ENCODE data around the gene DEPDC4.
A peak's percentile ranks its signal among the peaks of the same experiment; 100 is the strongest.
"Not testable (repeated sequence)": the region's sequence is repeated elsewhere in the genome, so short reads cannot be mapped to it uniquely, and the experiment has no call there.

Gene DEPDC4

DNA sequence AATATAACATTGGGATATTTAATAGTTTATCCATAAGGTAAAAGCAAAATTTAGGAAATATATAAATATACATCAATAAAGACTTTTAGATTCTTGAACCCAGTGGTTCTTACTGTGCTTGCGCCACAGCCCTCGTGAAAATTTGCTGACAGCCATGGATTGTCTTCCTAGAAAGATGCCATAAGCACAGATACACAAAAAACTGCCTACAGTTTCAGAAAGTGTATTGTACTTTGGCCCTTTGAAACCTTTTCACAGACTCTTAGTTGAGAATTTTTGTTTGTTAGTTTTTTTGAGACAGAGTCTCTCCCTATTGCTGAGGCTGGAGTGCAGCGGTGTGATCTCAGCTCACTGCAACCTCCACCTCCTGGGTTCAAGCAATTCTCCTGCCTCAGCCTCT is 28.1 kb downstream of the DEPDC4 start:
- H3K4me3 ChIP-seq (ENCODE audit: low read depth, low read length, poor library complexity, severe bottlenecking) = no peak overlapping the region
- no peaks in the 10 kb centered on the region for H3K27me3 ChIP-seq (ENCODE audit: insufficient read depth, low read length)
- no peak overlapping the region for H3K4me2 ChIP-seq (ENCODE audit: low read length)
- no peaks in the 10 kb centered on the region for H3K9me2 ChIP-seq (ENCODE audit: low read depth, low read length)
- no peaks in the 10 kb centered on the region for H3K79me2 ChIP-seq (ENCODE audit: insufficient read depth, low read length)
- no peak for TF ChIP-seq EZH2 (IDR thresholded peaks at IDR 0.05; ENCODE audit: borderline replicate concordance, low read length)
- TF ChIP-seq, protein P1, sequence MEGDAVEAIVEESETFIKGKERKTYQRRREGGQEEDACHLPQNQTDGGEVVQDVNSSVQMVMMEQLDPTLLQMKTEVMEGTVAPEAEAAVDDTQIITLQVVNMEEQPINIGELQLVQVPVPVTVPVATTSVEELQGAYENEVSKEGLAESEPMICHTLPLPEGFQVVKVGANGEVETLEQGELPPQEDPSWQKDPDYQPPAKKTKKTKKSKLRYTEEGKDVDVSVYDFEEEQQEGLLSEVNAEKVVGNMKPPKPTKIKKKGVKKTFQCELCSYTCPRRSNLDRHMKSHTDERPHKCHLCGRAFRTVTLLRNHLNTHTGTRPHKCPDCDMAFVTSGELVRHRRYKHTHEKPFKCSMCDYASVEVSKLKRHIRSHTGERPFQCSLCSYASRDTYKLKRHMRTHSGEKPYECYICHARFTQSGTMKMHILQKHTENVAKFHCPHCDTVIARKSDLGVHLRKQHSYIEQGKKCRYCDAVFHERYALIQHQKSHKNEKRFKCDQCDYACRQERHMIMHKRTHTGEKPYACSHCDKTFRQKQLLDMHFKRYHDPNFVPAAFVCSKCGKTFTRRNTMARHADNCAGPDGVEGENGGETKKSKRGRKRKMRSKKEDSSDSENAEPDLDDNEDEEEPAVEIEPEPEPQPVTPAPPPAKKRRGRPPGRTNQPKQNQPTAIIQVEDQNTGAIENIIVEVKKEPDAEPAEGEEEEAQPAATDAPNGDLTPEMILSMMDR (IDR thresholded peaks at IDR 0.05; ENCODE audit: low read length) = no peak
- H3K36me3 ChIP-seq (ENCODE audit: insufficient read depth, low read length) = no peaks in the 10 kb centered on the region
- H3K27ac ChIP-seq (ENCODE audit: low read depth, low read length, poor library complexity, severe bottlenecking) = no peak overlapping the region
- H4K20me1 ChIP-seq (ENCODE audit: insufficient read depth, low read length) = no peaks in the 10 kb centered on the region
- H3K9me3 ChIP-seq (ENCODE audit: low read length) = no peaks in the 10 kb centered on the region
- H3K4me1 ChIP-seq (ENCODE audit: insufficient read depth, low read length, severe bottlenecking) = no peaks in the 10 kb centered on the region
- H3K9ac ChIP-seq (ENCODE audit: low read length) = no peak overlapping the region
- H3F3A ChIP-seq (ENCODE audit: insufficient read depth, low read length) = no peaks in the 10 kb centered on the region
- H2AFZ ChIP-seq (ENCODE audit: low read length) = no peak overlapping the region

GRCh38 chr12:100234591-100235304 is 32.1 kb downstream of the DEPDC4 start:
- H2AFZ ChIP-seq (ENCODE audit: low read length) = no peak overlapping the region
- H3K4me2 ChIP-seq (ENCODE audit: low read length) = no peak overlapping the region
- H3K4me3 ChIP-seq (ENCODE audit: low read depth, low read length, poor library complexity, severe bottlenecking) = no peak overlapping the region
- H3K9me3 ChIP-seq (ENCODE audit: low read length) = no peaks in the 10 kb centered on the region
- no peaks in the 10 kb centered on the region for H3F3A ChIP-seq (ENCODE audit: insufficient read depth, low read length)
- TF ChIP-seq, protein P1 (IDR thresholded peaks at IDR 0.05; ENCODE audit: low read length) = peak; percentile 77
- no peak for TF ChIP-seq EZH2 (IDR thresholded peaks at IDR 0.05; ENCODE audit: borderline replicate concordance, low read length)
- H4K20me1 ChIP-seq (ENCODE audit: insufficient read depth, low read length) = no peaks in the 10 kb centered on the region
- no peaks in the 10 kb centered on the region for H3K27me3 ChIP-seq (ENCODE audit: insufficient read depth, low read length)
- no peak overlapping the region for H3K27ac ChIP-seq (ENCODE audit: low read depth, low read length, poor library complexity, severe bottlenecking)
- H3K36me3 ChIP-seq (ENCODE audit: insufficient read depth, low read length) = no peaks in the 10 kb centered on the region
- no peak overlapping the region for H3K9ac ChIP-seq (ENCODE audit: low read length)
- H3K79me2 ChIP-seq (ENCODE audit: insufficient read depth, low read length) = no peaks in the 10 kb centered on the region
- no peaks in the 10 kb centered on the region for H3K4me1 ChIP-seq (ENCODE audit: insufficient read depth, low read length, severe bottlenecking)
- no peaks in the 10 kb centered on the region for H3K9me2 ChIP-seq (ENCODE audit: low read depth, low read length)

DNA sequence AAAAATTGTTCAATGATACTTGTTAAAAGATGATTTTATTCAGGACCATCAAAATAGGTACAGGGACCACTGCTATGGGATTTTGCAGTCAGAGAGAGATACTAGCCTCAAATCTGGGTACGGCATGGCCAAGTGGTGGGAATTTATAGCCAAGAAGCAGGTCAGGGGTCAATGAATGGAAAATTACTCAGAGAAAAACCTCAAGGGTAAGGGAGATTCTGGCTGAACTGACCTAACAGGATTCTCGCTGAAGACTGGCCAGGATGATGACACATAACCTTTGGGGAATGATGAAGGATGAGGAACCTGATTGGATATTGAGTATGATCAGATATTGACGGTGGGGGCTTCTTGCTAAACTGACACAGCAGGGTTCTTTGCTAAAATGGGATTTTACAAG is 32.7 kb downstream of the DEPDC4 start:
- TF ChIP-seq EZH2 (IDR thresholded peaks at IDR 0.05; ENCODE audit: borderline replicate concordance, low read length) = no peak
- TF ChIP-seq, protein P1 (IDR thresholded peaks at IDR 0.05; ENCODE audit: low read length) = no peak
- H3K4me2 ChIP-seq (ENCODE audit: low read length) = no peak overlapping the region
- no peaks in the 10 kb centered on the region for H3K4me1 ChIP-seq (ENCODE audit: insufficient read depth, low read length, severe bottlenecking)
- H3K27me3 ChIP-seq (ENCODE audit: insufficient read depth, low read length) = no peaks in the 10 kb centered on the region
- H3K9me3 ChIP-seq (ENCODE audit: low read length) = no peaks in the 10 kb centered on the region
- H3K36me3 ChIP-seq (ENCODE audit: insufficient read depth, low read length) = no peaks in the 10 kb centered on the region
- H3K9me2 ChIP-seq (ENCODE audit: low read depth, low read length) = no peaks in the 10 kb centered on the region
- H3K79me2 ChIP-seq (ENCODE audit: insufficient read depth, low read length) = no peaks in the 10 kb centered on the region
- no peak overlapping the region for H3K4me3 ChIP-seq (ENCODE audit: low read depth, low read length, poor library complexity, severe bottlenecking)
- no peaks in the 10 kb centered on the region for H4K20me1 ChIP-seq (ENCODE audit: insufficient read depth, low read length)
- no peaks in the 10 kb centered on the region for H3F3A ChIP-seq (ENCODE audit: insufficient read depth, low read length)
- H3K9ac ChIP-seq (ENCODE audit: low read length) = no peak overlapping the region
- no peak overlapping the region for H2AFZ ChIP-seq (ENCODE audit: low read length)
- H3K27ac ChIP-seq (ENCODE audit: low read depth, low read length, poor library complexity, severe bottlenecking) = no peak overlapping the region

DNA sequence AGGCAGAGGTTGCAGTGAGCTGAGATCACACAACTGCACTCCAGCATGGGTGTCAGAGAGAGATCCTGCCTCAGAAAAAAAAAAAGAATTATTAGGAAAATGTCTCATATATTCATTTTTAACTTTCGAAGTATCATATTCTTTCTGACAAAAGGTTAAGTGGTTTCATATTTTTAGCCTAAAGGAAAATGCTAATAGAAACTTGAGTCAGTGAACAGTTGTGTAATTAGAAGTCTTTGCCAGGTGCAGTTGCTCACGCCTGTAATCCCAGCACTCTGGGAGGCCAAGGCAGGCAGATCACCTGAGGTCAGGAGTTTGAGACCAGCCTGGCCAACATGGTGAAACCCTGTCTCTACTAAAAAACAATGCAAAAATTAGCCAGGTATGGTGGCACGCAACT is 35.0 kb downstream of the DEPDC4 start:
- not testable (repeated sequence) for H3K9ac ChIP-seq (ENCODE audit: low read length); H3K9me3 ChIP-seq (ENCODE audit: low read length); H3K9me2 ChIP-seq (ENCODE audit: low read depth, low read length); H3K36me3 ChIP-seq (ENCODE audit: insufficient read depth, low read length); H2AFZ ChIP-seq (ENCODE audit: low read length); H3K4me2 ChIP-seq (ENCODE audit: low read length); H3F3A ChIP-seq (ENCODE audit: insufficient read depth, low read length); H4K20me1 ChIP-seq (ENCODE audit: insufficient read depth, low read length); H3K4me3 ChIP-seq (ENCODE audit: low read depth, low read length, poor library complexity, severe bottlenecking); H3K4me1 ChIP-seq (ENCODE audit: insufficient read depth, low read length, severe bottlenecking); H3K27me3 ChIP-seq (ENCODE audit: insufficient read depth, low read length); H3K79me2 ChIP-seq (ENCODE audit: insufficient read depth, low read length); H3K27ac ChIP-seq (ENCODE audit: low read depth, low read length, poor library complexity, severe bottlenecking)
